ENCODE data around the gene SNX15. TPM values are rescaled to one million over a fixed set of nuclear protein-coding genes. Genes with fewer than 3 reads are reported as not detected.
A peak's percentile ranks its signal among the peaks of the same experiment; 100 is the strongest.
"Not testable (repeated sequence)": the region's sequence is repeated elsewhere in the genome, so short reads cannot be mapped to it uniquely, and the experiment has no call there.

The SNX15 gene
- total RNA-seq, 4 donors from 2014 or later: 15.7 to 39.0 (median 27.3) TPM

- H3K4me1 ChIP-seq: peaks cover 0 to 46% (median 2%) of the 10 kb centered on the region in 4 donors
- no peak for TF ChIP-seq CTCF (IDR thresholded peaks at IDR 0.05)
- no peaks in the 10 kb centered on the region for H3K9me3 ChIP-seq
- no peaks in the 10 kb centered on the region for H3K36me3 ChIP-seq
- H3K27me3 ChIP-seq: no peaks in the 10 kb centered on the region
- no peak overlapping the region for H3K4me3 ChIP-seq
- H3K27ac ChIP-seq: peak overlapping the region in 3 of 4 donors; percentile 33 to 92 (median 89)
- DNase-seq: peak in 1 of 3 donors; percentile 65
Measured at GRCh38 chr11:64999478-64999877, 27.8 kb upstream of the SNX15 start.

- DNase-seq: no peak
- no peak overlapping the region for H3K4me3 ChIP-seq
- H3K9me3 ChIP-seq: no peaks in the 10 kb centered on the region
- H3K27me3 ChIP-seq: no peaks in the 10 kb centered on the region
- no peak for TF ChIP-seq POLR2A (IDR thresholded peaks at IDR 0.05)
- H3K36me3 ChIP-seq: no peaks in the 10 kb centered on the region
- H3K27ac ChIP-seq: no peak overlapping the region
- H3K4me1 ChIP-seq: peaks cover 0 to 20% (median 0%) of the 10 kb centered on the region in 4 donors
Measured at GRCh38 chr11:65002706-65003105, 24.5 kb upstream of the SNX15 start.

GRCh38 chr11:65003282-65003681 lies 24.0 kb upstream of the SNX15 start:
- H3K36me3 ChIP-seq: no peaks in the 10 kb centered on the region
- TF ChIP-seq POLR2A (IDR thresholded peaks at IDR 0.05): no peak
- TF ChIP-seq CTCF (IDR thresholded peaks at IDR 0.05): no peak
- no peak for DNase-seq
- no peak overlapping the region for H3K4me3 ChIP-seq
- no peak overlapping the region for H3K27ac ChIP-seq
- no peaks in the 10 kb centered on the region for H3K9me3 ChIP-seq
- peaks cover 0 to 14% (median 0%) of the 10 kb centered on the region in 4 donors for H3K4me1 ChIP-seq
- no peaks in the 10 kb centered on the region for H3K27me3 ChIP-seq

GRCh38 chr11:65003968-65004367 lies 23.3 kb upstream of the SNX15 start:
- not testable (repeated sequence) for H3K4me1 ChIP-seq, H3K9me3 ChIP-seq, H3K36me3 ChIP-seq, H3K27me3 ChIP-seq, H3K4me3 ChIP-seq, H3K27ac ChIP-seq, DNase-seq

- Histone ChIP-seq H3K27me3 (no peaks in the 10 kb centered on the region), H3K36me3 (no peaks in the 10 kb centered on the region), H3K27ac (no peak overlapping the region), H3K9me3 (no peaks in the 10 kb centered on the region), H3K4me1 (peaks cover 0 to 5% (median under 1%) of the 10 kb centered on the region in 4 donors), H3K4me3 (no peak overlapping the region)
- no peak for TF ChIP-seq CTCF (IDR thresholded peaks at IDR 0.05)
- DNase-seq: no peak
Measured at GRCh38 chr11:65008016-65008415, 19.2 kb upstream of the SNX15 start.

GRCh38 chr11:65008873-65009272 lies 18.4 kb upstream of the SNX15 start:
- no peak overlapping the region for H3K27ac ChIP-seq
- TF ChIP-seq CTCF (IDR thresholded peaks at IDR 0.05) (no peak), POLR2A (IDR thresholded peaks at IDR 0.05) (no peak)

More at GRCh38 chr11:65008873-65009272, 18.4 kb upstream of the SNX15 start:
- Histone ChIP-seq H3K9me3 (no peaks in the 10 kb centered on the region), H3K27me3 (no peaks in the 10 kb centered on the region), H3K4me3 (no peak overlapping the region), H3K36me3 (no peaks in the 10 kb centered on the region), H3K4me1 (peaks cover 0 to 8% (median 1%) of the 10 kb centered on the region in 4 donors)
- DNase-seq: no peak
